Measurements from ENCODE around the gene NUFIP2. TPM values are rescaled to one million over a fixed set of nuclear protein-coding genes. Genes with fewer than 3 reads are reported as not detected.

NUFIP2 gene
- total RNA-seq, 1 experiment from 2014 or later, result 106 TPM

GRCh38 chr17:29326023-29326813 is 32.3 kb upstream of the NUFIP2 start:
- intact Hi-C loops (cut with micrococcal nuclease; ENCODE audit: unreplicated experiment), result no loop called here
- no peak for TF ChIP-seq REST (IDR thresholded peaks at IDR 0.05; ENCODE audit: insufficient read depth in 1 of 2, low read depth in 2 of 2, low read length in 1 of 2)
- no peak for TF ChIP-seq POLR2AphosphoS5 (IDR thresholded peaks at IDR 0.05; ENCODE audit: low read depth, low read length)
- no peak for TF ChIP-seq SIN3A (IDR thresholded peaks at IDR 0.05; ENCODE audit: borderline replicate concordance, insufficient read depth, low read depth, low read length)
- no peak for TF ChIP-seq TCF7L2 (IDR thresholded peaks at IDR 0.05; ENCODE audit: low read depth, low read length)
- TF ChIP-seq, protein P1, sequence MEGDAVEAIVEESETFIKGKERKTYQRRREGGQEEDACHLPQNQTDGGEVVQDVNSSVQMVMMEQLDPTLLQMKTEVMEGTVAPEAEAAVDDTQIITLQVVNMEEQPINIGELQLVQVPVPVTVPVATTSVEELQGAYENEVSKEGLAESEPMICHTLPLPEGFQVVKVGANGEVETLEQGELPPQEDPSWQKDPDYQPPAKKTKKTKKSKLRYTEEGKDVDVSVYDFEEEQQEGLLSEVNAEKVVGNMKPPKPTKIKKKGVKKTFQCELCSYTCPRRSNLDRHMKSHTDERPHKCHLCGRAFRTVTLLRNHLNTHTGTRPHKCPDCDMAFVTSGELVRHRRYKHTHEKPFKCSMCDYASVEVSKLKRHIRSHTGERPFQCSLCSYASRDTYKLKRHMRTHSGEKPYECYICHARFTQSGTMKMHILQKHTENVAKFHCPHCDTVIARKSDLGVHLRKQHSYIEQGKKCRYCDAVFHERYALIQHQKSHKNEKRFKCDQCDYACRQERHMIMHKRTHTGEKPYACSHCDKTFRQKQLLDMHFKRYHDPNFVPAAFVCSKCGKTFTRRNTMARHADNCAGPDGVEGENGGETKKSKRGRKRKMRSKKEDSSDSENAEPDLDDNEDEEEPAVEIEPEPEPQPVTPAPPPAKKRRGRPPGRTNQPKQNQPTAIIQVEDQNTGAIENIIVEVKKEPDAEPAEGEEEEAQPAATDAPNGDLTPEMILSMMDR (IDR thresholded peaks at IDR 0.05), result no peak
- CTCF ChIA-PET, result no interaction called here
- no peak for DNase-seq (ENCODE audit: low read depth, low spot score)
- in situ Hi-C loops (cut with HindIII; ENCODE audit: low pct_unique_long_range_greater_than_20kb, low sequenced_read_pairs), result no loop called here
- H3K4me3 ChIP-seq (ENCODE audit: low read depth in 2 of 2, low read length in 2 of 2), result no peak overlapping the region
- no peak for ATAC-seq
- H3K36me3 ChIP-seq (ENCODE audit: control insufficient read depth, insufficient read depth, low read length), result no peaks in the 10 kb centered on the region
- POLR2A ChIA-PET, result no interaction called here
- no peaks in the 10 kb centered on the region for H3K9me3 ChIP-seq (ENCODE audit: control insufficient read depth, insufficient read depth, low read depth, low read length)
- no TSS peak for BruUV-seq (replicated peaks)
- H3K27ac ChIP-seq (ENCODE audit: low read length), result no peak overlapping the region
- no peaks in the 10 kb centered on the region for H3K4me1 ChIP-seq (ENCODE audit: control insufficient read depth, insufficient read depth, low read length)
- no peaks in the 10 kb centered on the region; the same call in 1 of the 2 replicates for H3K27me3 ChIP-seq (ENCODE audit: control insufficient read depth, insufficient read depth, low read length)

DNA sequence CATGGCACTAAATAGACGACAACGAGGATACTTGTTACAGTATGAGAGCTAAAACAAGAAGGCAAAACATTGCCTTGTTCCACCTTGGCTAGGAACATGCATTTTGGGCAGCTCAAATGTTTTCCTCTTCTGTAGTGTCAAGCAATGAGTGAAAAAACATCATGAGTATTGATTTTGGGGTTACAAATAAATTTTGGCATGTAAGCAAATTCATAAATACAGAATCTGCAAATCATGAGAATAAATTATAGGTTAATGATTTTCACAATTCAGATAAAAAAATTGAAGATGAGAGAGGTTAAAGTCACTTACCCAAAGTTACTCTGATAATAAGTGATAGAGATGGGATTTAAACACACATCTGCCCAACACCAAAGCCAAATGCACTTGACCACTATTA is 28.4 kb upstream of the NUFIP2 start:
- intact Hi-C loops (cut with micrococcal nuclease; ENCODE audit: unreplicated experiment), result no loop called here
- ATAC-seq (no peak), DNase-seq (ENCODE audit: low read depth, low spot score) (no peak)
- H3K4me3 ChIP-seq (ENCODE audit: low read depth in 2 of 2, low read length in 2 of 2), result no peak overlapping the region
- H3K27ac ChIP-seq (ENCODE audit: low read length), result no peak overlapping the region
- H3K9me3 ChIP-seq (ENCODE audit: control insufficient read depth, insufficient read depth, low read depth, low read length), result no peaks in the 10 kb centered on the region
- in situ Hi-C loops (cut with HindIII; ENCODE audit: low pct_unique_long_range_greater_than_20kb, low sequenced_read_pairs), result no loop called here
- no peaks in the 10 kb centered on the region for H3K4me1 ChIP-seq (ENCODE audit: control insufficient read depth, insufficient read depth, low read length)
- CTCF ChIA-PET, result no interaction called here
- H3K27me3 ChIP-seq (ENCODE audit: control insufficient read depth, insufficient read depth, low read length), result no peaks in the 10 kb centered on the region; the same call in 1 of the 2 replicates
- POLR2A ChIA-PET, result interaction anchor here (0.6 to 1.2 kb wide), 2 partner anchors 24 to 28 kb away, joined by 3 to 7 read pairs; partner anchors contain the start of gene NUFIP2
- H3K36me3 ChIP-seq (ENCODE audit: control insufficient read depth, insufficient read depth, low read length), result no peaks in the 10 kb centered on the region
- BruUV-seq (replicated peaks), result no TSS peak
- TF ChIP-seq, protein P1 (IDR thresholded peaks at IDR 0.05), result no peak
- TF ChIP-seq TCF7L2 (IDR thresholded peaks at IDR 0.05; ENCODE audit: low read depth, low read length) (no peak), REST (IDR thresholded peaks at IDR 0.05; ENCODE audit: insufficient read depth in 1 of 2, low read depth in 2 of 2, low read length in 1 of 2) (no peak), SIN3A (IDR thresholded peaks at IDR 0.05; ENCODE audit: borderline replicate concordance, insufficient read depth, low read depth, low read length) (no peak), POLR2AphosphoS5 (IDR thresholded peaks at IDR 0.05; ENCODE audit: low read depth, low read length) (no peak)

All from Panc1 (cell line).